Smooth muscle cell of the pulmonary artery (primary cell): ENCODE measurements around the gene NSA2. TPM values are rescaled to one million over a fixed set of nuclear protein-coding genes. Genes with fewer than 3 reads are reported as not detected.

Source experiments
- total RNA-seq: library from RNA; depleted of rRNA; stranded (reverse); fragments of >200 nt; gene quantifications from 2 replicates; pipeline ENCODE4 v1.2.3, GENCODE V29; 2014

NSA2 gene
- total RNA-seq: 44.7 and 75.2 TPM in 2 replicates

DNA sequence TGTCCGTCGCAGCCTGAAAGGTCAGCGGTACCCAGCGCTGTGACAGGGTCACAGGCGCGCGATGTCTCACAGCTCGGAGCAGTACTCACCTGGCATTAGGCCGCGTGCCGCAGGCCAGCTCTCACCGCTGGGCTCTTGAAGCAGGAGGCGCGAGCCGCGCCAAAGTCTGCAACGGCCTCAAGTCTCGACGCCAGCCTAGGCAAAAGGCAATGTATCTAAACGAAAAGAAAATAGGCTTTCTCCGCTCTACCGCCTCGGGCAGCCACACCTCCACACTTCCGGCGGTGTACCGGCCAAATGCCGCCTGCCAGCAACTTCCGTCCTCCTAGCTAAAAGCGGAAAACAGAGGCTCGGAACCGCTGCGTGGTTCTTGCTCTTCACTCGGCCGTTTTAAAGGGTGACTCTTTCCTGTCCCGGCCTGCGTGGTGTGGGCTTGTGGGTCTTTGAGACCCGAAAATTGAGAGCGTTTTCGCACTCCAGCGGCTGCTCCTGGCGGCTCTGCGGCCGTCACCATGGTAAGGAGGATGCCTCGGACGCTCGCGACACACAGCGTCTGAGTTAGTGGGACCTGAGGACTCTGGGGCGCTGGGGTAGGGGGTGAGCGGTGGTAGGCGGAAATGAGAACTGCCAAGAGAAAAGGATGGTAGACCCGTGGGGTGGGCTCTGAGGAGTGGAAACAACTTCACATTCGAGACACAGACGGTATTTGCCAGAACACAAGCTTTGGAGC, at the start of gene NSA2, which contains the start of gene GFM2:
Gene NSA2 (plus strand): TSS at position 401 of the 730 bp plus-strand sequence. CDS start 112 bp downstream, at position 513.
Gene GFM2 (minus strand): TSS at position 269 of the 730 bp plus-strand sequence. CDS start 3,375 bp downstream, outside the sequence.

Other genes starting within 250 kb of the NSA2 start
- gene ENC1, start 126.5 kb upstream of the NSA2 start, total RNA-seq: 43.7 and 155 TPM in 2 replicates
- gene HEXB, start 82.0 kb upstream of the NSA2 start, total RNA-seq: 210 and 213 TPM in 2 replicates
- gene GFM2, start 132 bp upstream of the NSA2 start, total RNA-seq: 34.7 and 39.4 TPM in 2 replicates
- gene FAM169A, start 99.1 kb downstream of the NSA2 start, total RNA-seq: 0.13 and 0.36 TPM in 2 replicates